GM23338 (cell line): ENCODE measurements around the gene CNN3. TPM values are rescaled to one million over a fixed set of nuclear protein-coding genes. Genes with fewer than 3 reads are reported as not detected.
A peak's percentile ranks its signal among the peaks of the same experiment; 100 is the strongest.

Source experiments
- ATAC-seq: fragments of 200-7000 bp; cut with Tn5 transposase; 3 replicates; pipeline ENCODE4 v1.9.1; 2020
- DNase-seq: peaks from one replicate; pipeline ENCODE4 v3.0.0-alpha.2; 2015; ENCODE audit warnings: low spot score
- H2AFZ ChIP-seq: fragments of 200-600 bp; sonication (generic); 2 replicates; pipeline ENCODE4 v1.8.0; 2016; ENCODE audit warnings: antibody characterized with exemption, mild to moderate bottlenecking, moderate library complexity
- H3F3A ChIP-seq: fragments of 200-600 bp; sonication (generic); replicated peaks from 2 replicates; pipeline ENCODE4 v1.8.0; 2017; ENCODE audit warnings: antibody characterized with exemption, mixed run types, low read depth
- H3K27ac ChIP-seq: fragments of 200-600 bp; sonication (generic); 2 replicates; pipeline ENCODE4 v1.6.1; 2016; ENCODE audit warnings: low read depth
- H3K27me3 ChIP-seq: fragments of 200-600 bp; sonication (generic); 2 replicates; pipeline ENCODE4 v1.8.0; 2016; ENCODE audit warnings: mild to moderate bottlenecking, mixed run types, moderate library complexity; ENCODE audit not compliant: insufficient read depth
- H3K36me3 ChIP-seq: fragments of 200-600 bp; sonication (generic); 2 replicates; pipeline ENCODE4 v1.8.0; 2016; ENCODE audit warnings: mild to moderate bottlenecking; ENCODE audit not compliant: insufficient read depth
- H3K4me1 ChIP-seq: fragments of 200-600 bp; sonication (generic); 2 replicates; pipeline ENCODE4 v1.8.0; 2016; ENCODE audit warnings: mild to moderate bottlenecking, moderate library complexity; ENCODE audit not compliant: insufficient read depth
- H3K4me2 ChIP-seq: fragments of 200-600 bp; sonication (generic); 2 replicates; pipeline ENCODE4 v1.7.1; 2017; ENCODE audit warnings: mixed run types
- H3K4me3 ChIP-seq: fragments of 200-600 bp; sonication (generic); 2 replicates; pipeline ENCODE4 v1.6.1; 2016; ENCODE audit warnings: mixed run types
- H3K79me2 ChIP-seq: fragments of 200-600 bp; sonication (generic); replicated peaks from 2 replicates; pipeline ENCODE4 v1.8.0; 2017; ENCODE audit warnings: mild to moderate bottlenecking; ENCODE audit not compliant: insufficient read depth
- H3K9me2 ChIP-seq: fragments of 200-600 bp; sonication (generic); 2 replicates; pipeline ENCODE4 v1.8.0; 2017; ENCODE audit not compliant: insufficient read depth
- H4K20me1 ChIP-seq: fragments of 200-600 bp; sonication (generic); replicated peaks from 2 replicates; pipeline ENCODE4 v1.8.0; 2017; ENCODE audit warnings: mild to moderate bottlenecking; ENCODE audit not compliant: insufficient read depth
- H3K27ac Mint-ChIP-seq: 2 replicates; pipeline ENCODE4 v1.8.0; 2020; ENCODE audit warnings: inconsistent platforms, mild to moderate bottlenecking, moderate library complexity, mixed read lengths
- H3K27me3 Mint-ChIP-seq: 3 replicates; pipeline ENCODE4 v1.8.0; 2022; ENCODE audit warnings: low read depth, mild to moderate bottlenecking, moderate library complexity, mixed read lengths, inconsistent platforms; ENCODE audit not compliant: insufficient read depth, poor library complexity
- H3K36me3 Mint-ChIP-seq: 3 replicates; pipeline ENCODE4 v1.8.0; 2021; ENCODE audit warnings: low read depth, mild to moderate bottlenecking, inconsistent platforms, moderate library complexity, mixed read lengths
- H3K4me1 Mint-ChIP-seq: 3 replicates; pipeline ENCODE4 v1.8.0; 2020; ENCODE audit warnings: mild to moderate bottlenecking, inconsistent platforms, mixed read lengths
- H3K4me3 Mint-ChIP-seq: 3 replicates; pipeline ENCODE4 v1.8.0; 2021; ENCODE audit warnings: moderate library complexity, mild to moderate bottlenecking, inconsistent platforms, mixed read lengths
- H3K9me3 Mint-ChIP-seq: 3 replicates; pipeline ENCODE4 v1.8.0; 2020; ENCODE audit warnings: moderate library complexity, mild to moderate bottlenecking, inconsistent platforms, mixed read lengths
- CREB1 ChIP-seq: fragments of 250-450 bp; sonication (Bioruptor Pico); IDR thresholded peaks from 2 replicates; pipeline ENCODE4 v1.5.0; 2020; ENCODE audit warnings: low read depth, mild to moderate bottlenecking, moderate library complexity
- ETS1 ChIP-seq: IDR thresholded peaks from 2 replicates; pipeline ENCODE4 v1.6.1; 2016; ENCODE audit warnings: antibody characterized with exemption
- EZH2phosphoT487 ChIP-seq: fragments of 200-600 bp; sonication (generic); IDR thresholded peaks from one replicate; pipeline ENCODE4 v1.8.1; 2018; ENCODE audit warnings: antibody characterized with exemption; ENCODE audit not compliant: unreplicated experiment
- JUNB ChIP-seq: IDR thresholded peaks from one replicate; pipeline ENCODE4 v1.6.1; 2016; ENCODE audit warnings: antibody characterized with exemption; ENCODE audit not compliant: unreplicated experiment
- NANOG ChIP-seq: IDR thresholded peaks from 2 replicates; pipeline ENCODE4 v1.6.1; 2016; ENCODE audit warnings: antibody characterized with exemption, borderline replicate concordance
- POLR2AphosphoS5 ChIP-seq: IDR thresholded peaks from 2 replicates; pipeline ENCODE4 v1.6.1; 2016; ENCODE audit warnings: antibody characterized with exemption, low read depth
- STAT1 ChIP-seq: IDR thresholded peaks from one replicate; pipeline ENCODE4 v1.6.1; 2016; ENCODE audit warnings: antibody characterized with exemption; ENCODE audit not compliant: unreplicated experiment
- ZNF114 ChIP-seq: fragments of 250-450 bp; sonication (Bioruptor Pico); IDR thresholded peaks from 2 replicates; pipeline ENCODE4 v1.5.0; 2020; ENCODE audit warnings: mild to moderate bottlenecking, moderate library complexity
- ZNF331 ChIP-seq: fragments of 250-450 bp; sonication (Bioruptor Pico); IDR thresholded peaks from 2 replicates; pipeline ENCODE4 v1.5.0; 2020; ENCODE audit warnings: low read depth, mild to moderate bottlenecking, moderate library complexity
- ZNF462 ChIP-seq: fragments of 250-450 bp; sonication (Bioruptor Pico); IDR thresholded peaks from 2 replicates; pipeline ENCODE4 v1.5.0; 2020; ENCODE audit warnings: mild to moderate bottlenecking, moderate library complexity
- polyA plus RNA-seq: library from polyadenylated mRNA; unstranded; fragments of >200 nt; fragmentation: Nextera tagmentation; extraction: Ambion mirVana; gene quantifications from 2 replicates; pipeline ENCODE4 v1.2.1, GENCODE V29; 2016
- total RNA-seq: library from RNA; depleted of rRNA; stranded (reverse); fragments of >200 nt; shearing (Covaris generic); gene quantifications from 2 replicates; pipeline ENCODE4 v1.2.3, GENCODE V29; 2014
- TF ChIP-seq, protein P1 (sequence below), 2 experiments: fragments of 200-600 bp in 1 of 2; sonication (generic) in 1 of 2; conservative IDR thresholded peaks; 2 replicates each; pipeline versions ENCODE4 v1.5.1 to v1.6.1; 2016 to 2017; ENCODE audit warnings: antibody characterized with exemption in 2 of 2, low read depth in 2 of 2, mild to moderate bottlenecking in 2 of 2, moderate library complexity in 1 of 2
- TF ChIP-seq, protein P2 (sequence below): IDR thresholded peaks from one replicate; pipeline ENCODE4 v1.6.1; 2018; ENCODE audit warnings: antibody characterized with exemption; ENCODE audit not compliant: unreplicated experiment

Gene CNN3
- total and polyA plus RNA-seq, 2 experiments from 2014 or later = 220 to 312 TPM

GRCh38 chr1:94940738-94941137 is 13.8 kb upstream of the CNN3 start (continued):
- TF ChIP-seq ZNF331 (CRISPR knock-in tag) = no peak
- TF ChIP-seq EZH2phosphoT487 = no peak

DNA sequence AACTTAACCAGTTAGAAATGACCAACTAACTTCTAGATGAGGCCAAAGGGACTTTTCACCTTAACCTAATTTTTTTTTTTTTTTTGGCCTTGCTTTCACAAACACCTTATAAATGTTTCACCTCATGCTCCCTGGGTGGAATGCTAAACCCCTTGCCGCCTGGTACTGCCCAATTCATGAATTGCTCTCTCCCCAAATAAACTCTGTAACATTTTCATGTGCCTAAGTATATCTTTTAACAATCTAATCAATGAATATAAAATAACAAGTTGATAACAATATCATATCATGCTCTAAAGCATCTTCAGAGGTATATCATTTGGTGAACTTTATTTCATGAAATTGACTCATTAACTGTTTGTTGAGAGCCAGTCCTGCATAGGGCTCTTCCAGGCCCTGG is 10.9 kb upstream of the CNN3 start:
- H3K9me2 ChIP-seq = no peaks in the 10 kb centered on the region
- H2AFZ ChIP-seq = no peak overlapping the region
- H3K4me3 ChIP-seq = no peak overlapping the region
- Mint-ChIP-seq H3K4me3 (no peak overlapping the region), H3K9me3 (no peaks in the 10 kb centered on the region), H3K27me3 (peaks cover 4% of the 10 kb centered on the region), H3K27ac (no peak overlapping the region), H3K36me3 (peaks cover 6% of the 10 kb centered on the region; the same call in 1 of the 3 replicates), H3K4me1 (peaks cover 25% of the 10 kb centered on the region)
- H3F3A ChIP-seq = no peaks in the 10 kb centered on the region
- DNase-seq (no peak), ATAC-seq (no peak)
- H3K79me2 ChIP-seq = no peaks in the 10 kb centered on the region
- H3K4me1 ChIP-seq = peaks cover 34% of the 10 kb centered on the region
- TF ChIP-seq, protein P1, sequence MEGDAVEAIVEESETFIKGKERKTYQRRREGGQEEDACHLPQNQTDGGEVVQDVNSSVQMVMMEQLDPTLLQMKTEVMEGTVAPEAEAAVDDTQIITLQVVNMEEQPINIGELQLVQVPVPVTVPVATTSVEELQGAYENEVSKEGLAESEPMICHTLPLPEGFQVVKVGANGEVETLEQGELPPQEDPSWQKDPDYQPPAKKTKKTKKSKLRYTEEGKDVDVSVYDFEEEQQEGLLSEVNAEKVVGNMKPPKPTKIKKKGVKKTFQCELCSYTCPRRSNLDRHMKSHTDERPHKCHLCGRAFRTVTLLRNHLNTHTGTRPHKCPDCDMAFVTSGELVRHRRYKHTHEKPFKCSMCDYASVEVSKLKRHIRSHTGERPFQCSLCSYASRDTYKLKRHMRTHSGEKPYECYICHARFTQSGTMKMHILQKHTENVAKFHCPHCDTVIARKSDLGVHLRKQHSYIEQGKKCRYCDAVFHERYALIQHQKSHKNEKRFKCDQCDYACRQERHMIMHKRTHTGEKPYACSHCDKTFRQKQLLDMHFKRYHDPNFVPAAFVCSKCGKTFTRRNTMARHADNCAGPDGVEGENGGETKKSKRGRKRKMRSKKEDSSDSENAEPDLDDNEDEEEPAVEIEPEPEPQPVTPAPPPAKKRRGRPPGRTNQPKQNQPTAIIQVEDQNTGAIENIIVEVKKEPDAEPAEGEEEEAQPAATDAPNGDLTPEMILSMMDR (conservative IDR thresholded peaks at IDR 0.05; ENCODE audit: low read depth in 2 of 2) = no peak
- no peak for TF ChIP-seq POLR2AphosphoS5
- TF ChIP-seq, protein P2, sequence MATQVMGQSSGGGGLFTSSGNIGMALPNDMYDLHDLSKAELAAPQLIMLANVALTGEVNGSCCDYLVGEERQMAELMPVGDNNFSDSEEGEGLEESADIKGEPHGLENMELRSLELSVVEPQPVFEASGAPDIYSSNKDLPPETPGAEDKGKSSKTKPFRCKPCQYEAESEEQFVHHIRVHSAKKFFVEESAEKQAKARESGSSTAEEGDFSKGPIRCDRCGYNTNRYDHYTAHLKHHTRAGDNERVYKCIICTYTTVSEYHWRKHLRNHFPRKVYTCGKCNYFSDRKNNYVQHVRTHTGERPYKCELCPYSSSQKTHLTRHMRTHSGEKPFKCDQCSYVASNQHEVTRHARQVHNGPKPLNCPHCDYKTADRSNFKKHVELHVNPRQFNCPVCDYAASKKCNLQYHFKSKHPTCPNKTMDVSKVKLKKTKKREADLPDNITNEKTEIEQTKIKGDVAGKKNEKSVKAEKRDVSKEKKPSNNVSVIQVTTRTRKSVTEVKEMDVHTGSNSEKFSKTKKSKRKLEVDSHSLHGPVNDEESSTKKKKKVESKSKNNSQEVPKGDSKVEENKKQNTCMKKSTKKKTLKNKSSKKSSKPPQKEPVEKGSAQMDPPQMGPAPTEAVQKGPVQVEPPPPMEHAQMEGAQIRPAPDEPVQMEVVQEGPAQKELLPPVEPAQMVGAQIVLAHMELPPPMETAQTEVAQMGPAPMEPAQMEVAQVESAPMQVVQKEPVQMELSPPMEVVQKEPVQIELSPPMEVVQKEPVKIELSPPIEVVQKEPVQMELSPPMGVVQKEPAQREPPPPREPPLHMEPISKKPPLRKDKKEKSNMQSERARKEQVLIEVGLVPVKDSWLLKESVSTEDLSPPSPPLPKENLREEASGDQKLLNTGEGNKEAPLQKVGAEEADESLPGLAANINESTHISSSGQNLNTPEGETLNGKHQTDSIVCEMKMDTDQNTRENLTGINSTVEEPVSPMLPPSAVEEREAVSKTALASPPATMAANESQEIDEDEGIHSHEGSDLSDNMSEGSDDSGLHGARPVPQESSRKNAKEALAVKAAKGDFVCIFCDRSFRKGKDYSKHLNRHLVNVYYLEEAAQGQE = no peak
- no peak for TF ChIP-seq CREB1 (CRISPR knock-in tag)
- no peak for TF ChIP-seq ZNF462 (CRISPR knock-in tag)
- TF ChIP-seq JUNB = no peak
- no peak for TF ChIP-seq EZH2phosphoT487
- TF ChIP-seq ZNF114 (CRISPR knock-in tag) = no peak
- no peak for TF ChIP-seq NANOG
- no peak for TF ChIP-seq STAT1
- no peak for TF ChIP-seq ZNF331 (CRISPR knock-in tag)
- no peak for TF ChIP-seq ETS1
- H3K27me3 ChIP-seq = no peaks in the 10 kb centered on the region
- H3K36me3 ChIP-seq = no peaks in the 10 kb centered on the region
- peak overlapping the region; percentile 63; the same call in 1 of the 2 replicates for H3K27ac ChIP-seq
- no peaks in the 10 kb centered on the region for H4K20me1 ChIP-seq
- H3K4me2 ChIP-seq = no peak overlapping the region
